ENCODE results near the gene CACNB2. TPM values are rescaled to one million over a fixed set of nuclear protein-coding genes. Genes with fewer than 3 reads are reported as not detected.
"Not testable (repeated sequence)": the region's sequence is repeated elsewhere in the genome, so short reads cannot be mapped to it uniquely, and the experiment has no call there.

The CACNB2 gene
- total RNA-seq, 1 donor from 2014 or later: 45.6 TPM

GRCh38 chr10:18582803-18583202 lies 442.6 kb downstream of the CACNB2 start:
- ATAC-seq: no peak
- DNase-seq (ENCODE audit: missing footprints): no peak
- intact Hi-C loops (cut with DNase I): no loop called here

- intact Hi-C loops (cut with DNase I): no loop called here
- DNase-seq (ENCODE audit: missing footprints): no peak
- ATAC-seq: no peak
Measured at GRCh38 chr10:18583575-18584270, 443.5 kb downstream of the CACNB2 start.

GRCh38 chr10:18586637-18587036 lies 446.4 kb downstream of the CACNB2 start:
- DNase-seq (ENCODE audit: missing footprints); ATAC-seq; intact Hi-C loops (cut with DNase I): not testable (repeated sequence)

- ATAC-seq; intact Hi-C loops (cut with DNase I); DNase-seq (ENCODE audit: missing footprints): not testable (repeated sequence)
Measured at GRCh38 chr10:18591141-18591540, 450.9 kb downstream of the CACNB2 start.

Other genes starting within 250 kb of the CACNB2 start
- not detected for gene SLC39A12, start 188.5 kb upstream of the CACNB2 start, total RNA-seq